ENCODE data around the gene GRAMD2A. TPM values are rescaled to one million over a fixed set of nuclear protein-coding genes. Genes with fewer than 3 reads are reported as not detected.

GRAMD2A gene
- total RNA-seq, 4 donors from 2014 or later, result 0.39 to 0.64 TPM; not detected in 2

DNA sequence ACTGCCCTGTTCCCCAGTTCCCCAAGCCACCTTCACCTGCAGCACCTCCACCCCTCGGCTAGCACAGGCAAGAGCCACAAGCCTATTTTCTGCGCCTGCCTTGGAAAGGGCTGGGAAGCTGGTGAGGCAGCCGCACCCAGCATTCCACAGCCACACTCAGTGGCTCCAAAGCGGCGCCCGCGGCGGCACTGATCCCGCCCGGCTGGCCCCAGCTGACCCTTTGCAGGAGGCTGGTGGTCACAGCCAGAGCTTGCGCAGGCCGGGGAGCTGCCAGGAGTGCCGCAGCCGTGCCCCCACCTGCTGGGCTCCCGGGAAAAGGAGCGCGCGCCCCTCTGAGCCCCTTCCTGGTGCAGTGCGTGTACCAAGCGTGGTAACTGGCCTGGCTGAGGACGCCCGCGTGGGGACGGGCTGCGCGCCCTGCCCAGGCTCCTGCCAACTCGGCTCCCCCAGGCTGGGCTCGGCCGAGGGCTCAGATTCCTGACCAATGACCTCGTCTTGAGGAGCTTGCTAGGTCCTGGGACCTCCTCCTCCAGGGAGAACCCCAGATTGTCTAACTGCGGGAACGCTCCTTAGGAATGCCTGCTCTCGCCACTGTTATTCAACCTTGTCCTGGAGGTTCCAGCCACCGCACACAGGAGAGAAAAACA, 13.3 kb downstream of the GRAMD2A start:
- WGBS, 2 donors (ENCODE audit: low coverage in 1 of 2), result 0% methylated on average over 1 to 5 of the region's 34 CpGs
- H3K4me1 ChIP-seq, result peaks cover 0 to 20% (median 9%) of the 10 kb centered on the region in 3 donors
- H3K36me3 ChIP-seq, result no peaks in the 10 kb centered on the region
- no peaks in the 10 kb centered on the region for H3K9me3 ChIP-seq
- peak; percentile 54 for ATAC-seq
- H3K27me3 ChIP-seq, result peaks cover 51% of the 10 kb centered on the region
- H3K4me3 ChIP-seq, result peak overlapping the region in 1 of 2 donors; percentile 42
- no peak overlapping the region for H3K27ac ChIP-seq
- TF ChIP-seq POLR2AphosphoS5 (IDR thresholded peaks at IDR 0.05), result no peak
- TF ChIP-seq, protein P1, sequence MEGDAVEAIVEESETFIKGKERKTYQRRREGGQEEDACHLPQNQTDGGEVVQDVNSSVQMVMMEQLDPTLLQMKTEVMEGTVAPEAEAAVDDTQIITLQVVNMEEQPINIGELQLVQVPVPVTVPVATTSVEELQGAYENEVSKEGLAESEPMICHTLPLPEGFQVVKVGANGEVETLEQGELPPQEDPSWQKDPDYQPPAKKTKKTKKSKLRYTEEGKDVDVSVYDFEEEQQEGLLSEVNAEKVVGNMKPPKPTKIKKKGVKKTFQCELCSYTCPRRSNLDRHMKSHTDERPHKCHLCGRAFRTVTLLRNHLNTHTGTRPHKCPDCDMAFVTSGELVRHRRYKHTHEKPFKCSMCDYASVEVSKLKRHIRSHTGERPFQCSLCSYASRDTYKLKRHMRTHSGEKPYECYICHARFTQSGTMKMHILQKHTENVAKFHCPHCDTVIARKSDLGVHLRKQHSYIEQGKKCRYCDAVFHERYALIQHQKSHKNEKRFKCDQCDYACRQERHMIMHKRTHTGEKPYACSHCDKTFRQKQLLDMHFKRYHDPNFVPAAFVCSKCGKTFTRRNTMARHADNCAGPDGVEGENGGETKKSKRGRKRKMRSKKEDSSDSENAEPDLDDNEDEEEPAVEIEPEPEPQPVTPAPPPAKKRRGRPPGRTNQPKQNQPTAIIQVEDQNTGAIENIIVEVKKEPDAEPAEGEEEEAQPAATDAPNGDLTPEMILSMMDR (IDR thresholded peaks at IDR 0.05), result no peak
- TF ChIP-seq POLR2A (IDR thresholded peaks at IDR 0.05), result no peak
- TF ChIP-seq EP300 (IDR thresholded peaks at IDR 0.05), result no peak

DNA sequence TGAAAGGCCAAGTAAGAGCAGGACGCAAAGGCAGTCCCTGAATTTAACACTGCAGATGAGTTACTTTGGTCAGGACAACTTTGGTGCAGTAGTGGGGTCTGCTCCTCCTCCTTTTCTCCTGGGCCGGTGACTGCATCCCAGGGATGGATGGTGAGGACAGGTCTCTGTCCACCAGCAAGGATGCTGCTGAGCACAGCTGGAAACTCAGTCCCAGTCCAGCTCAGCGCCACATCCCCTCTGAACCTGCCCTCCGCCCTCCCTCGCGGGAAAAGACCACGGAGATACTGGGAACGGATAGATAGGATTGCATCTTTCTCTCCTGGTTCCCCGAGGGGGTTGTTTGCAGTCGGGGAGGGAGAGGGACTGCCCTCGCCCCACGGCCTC, 13.8 kb downstream of the GRAMD2A start:
- no peak for ATAC-seq
- no peaks in the 10 kb centered on the region for H3K36me3 ChIP-seq
- TF ChIP-seq, protein P1 (IDR thresholded peaks at IDR 0.05), result no peak
- TF ChIP-seq EP300 (IDR thresholded peaks at IDR 0.05), result no peak
- no peak for TF ChIP-seq POLR2A (IDR thresholded peaks at IDR 0.05)
- TF ChIP-seq POLR2AphosphoS5 (IDR thresholded peaks at IDR 0.05), result no peak
- H3K27ac ChIP-seq, result no peak overlapping the region
- 64 to 80% methylated on average over 2 of the region's 12 CpGs for WGBS, 2 donors (ENCODE audit: low coverage in 1 of 2)
- peaks cover 0 to 22% (median 9%) of the 10 kb centered on the region in 3 donors for H3K4me1 ChIP-seq
- peak overlapping the region in 1 of 2 donors; percentile 42 for H3K4me3 ChIP-seq
- H3K9me3 ChIP-seq, result no peaks in the 10 kb centered on the region
- peaks cover 56% of the 10 kb centered on the region for H3K27me3 ChIP-seq

DNA sequence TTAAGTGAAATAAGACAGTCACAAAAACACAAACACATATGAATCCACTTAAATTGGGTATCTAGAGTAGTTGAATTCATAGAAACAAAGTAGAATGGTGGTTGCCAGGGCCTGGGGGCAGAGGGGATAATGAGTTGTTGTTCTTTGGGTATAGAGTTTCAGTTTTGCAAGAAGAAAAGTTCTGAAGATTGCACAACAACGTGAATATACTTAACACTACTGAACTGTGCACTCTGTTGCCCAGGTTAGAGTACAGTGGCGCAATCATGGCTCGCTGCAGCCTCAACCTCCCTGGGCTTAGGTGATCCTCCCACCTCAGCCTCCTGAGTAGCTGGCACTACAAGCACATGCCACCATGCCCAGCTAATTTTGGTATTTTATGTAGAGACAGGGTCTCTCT, 14.9 kb downstream of the GRAMD2A start:
- Histone ChIP-seq H3K4me3 (no peak overlapping the region), H3K4me1 (peaks cover 0 to 22% (median 9%) of the 10 kb centered on the region in 3 donors), H3K36me3 (no peaks in the 10 kb centered on the region), H3K9me3 (no peaks in the 10 kb centered on the region), H3K27ac (no peak overlapping the region), H3K27me3 (peaks cover 61% of the 10 kb centered on the region)
- WGBS, 2 donors (ENCODE audit: low coverage in 1 of 2), result 90 to 97% methylated on average over 2 to 3 of the region's 3 CpGs
- no peak for ATAC-seq
- no peak for TF ChIP-seq POLR2A (IDR thresholded peaks at IDR 0.05)
- TF ChIP-seq, protein P1 (IDR thresholded peaks at IDR 0.05), result no peak
- no peak for TF ChIP-seq POLR2AphosphoS5 (IDR thresholded peaks at IDR 0.05)
- TF ChIP-seq EP300 (IDR thresholded peaks at IDR 0.05), result no peak

DNA sequence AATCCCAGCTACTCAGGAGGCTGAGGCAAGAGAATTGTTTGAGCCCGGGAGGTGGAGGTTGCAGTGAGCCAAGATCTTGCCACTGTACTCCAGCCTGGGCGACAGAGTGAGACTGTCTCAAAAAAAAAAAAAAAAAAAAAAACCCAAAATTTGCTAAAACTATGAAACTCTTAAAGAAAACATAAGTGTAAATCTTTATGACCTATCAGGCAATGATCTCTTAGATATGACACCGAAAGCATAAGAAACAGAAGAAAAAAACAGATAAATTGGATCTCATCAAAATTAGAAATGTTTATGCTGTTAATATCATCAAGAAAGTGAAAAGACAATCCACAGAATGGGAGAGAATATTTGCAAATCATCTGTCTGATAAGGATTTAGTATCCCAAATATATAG, 15.3 kb downstream of the GRAMD2A start:
- Histone ChIP-seq H3K4me1 (peaks cover 0 to 22% (median 9%) of the 10 kb centered on the region in 3 donors), H3K36me3 (no peaks in the 10 kb centered on the region), H3K27me3 (peaks cover 57% of the 10 kb centered on the region), H3K4me3 (no peak overlapping the region), H3K9me3 (no peaks in the 10 kb centered on the region), H3K27ac (no peak overlapping the region)
- WGBS, 2 donors (ENCODE audit: low coverage in 1 of 2), result 96% methylated on average over 3 of the region's 3 CpGs; no CpG with 5 or more reads in 1 of the 2 donors
- TF ChIP-seq EP300 (IDR thresholded peaks at IDR 0.05), result no peak
- TF ChIP-seq POLR2AphosphoS5 (IDR thresholded peaks at IDR 0.05), result no peak
- no peak for TF ChIP-seq POLR2A (IDR thresholded peaks at IDR 0.05)
- TF ChIP-seq, protein P1 (IDR thresholded peaks at IDR 0.05), result no peak
- no peak for ATAC-seq

DNA sequence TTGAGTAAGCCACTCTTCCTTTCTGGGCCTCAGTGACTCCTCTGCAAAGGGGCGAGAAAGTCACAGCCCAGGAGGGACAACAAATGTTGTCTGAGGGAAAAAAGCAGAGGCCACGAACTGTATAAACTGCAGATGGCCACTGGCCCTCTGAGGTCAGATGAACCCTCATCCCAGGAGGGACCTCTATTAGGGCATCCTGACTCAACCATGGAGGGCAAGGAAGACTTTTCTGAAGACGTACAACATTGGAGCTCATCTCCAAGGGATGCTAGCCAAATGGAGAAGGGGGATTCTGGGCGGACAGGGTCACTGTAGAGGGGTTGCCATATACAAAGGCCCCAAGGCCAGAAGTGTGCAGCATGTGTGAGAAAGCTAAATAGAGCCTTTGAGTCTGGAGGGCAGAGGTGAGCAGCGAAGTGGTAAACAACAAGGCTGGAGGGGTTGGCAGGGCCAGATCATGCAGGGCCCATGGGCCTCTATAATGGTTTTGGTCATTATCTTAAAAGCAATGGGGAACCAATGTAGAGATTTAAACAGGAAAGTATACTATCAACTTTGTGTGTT, 16.7 kb downstream of the GRAMD2A start:
- Histone ChIP-seq H3K27me3 (peaks cover 56% of the 10 kb centered on the region), H3K27ac (peak overlapping the region in 1 of 4 donors; percentile 57), H3K4me1 (peaks cover 0 to 22% (median 9%) of the 10 kb centered on the region in 3 donors), H3K4me3 (no peak overlapping the region), H3K9me3 (no peaks in the 10 kb centered on the region), H3K36me3 (no peaks in the 10 kb centered on the region)
- 89 to 90% methylated on average over 3 to 4 of the region's 5 CpGs for WGBS, 2 donors (ENCODE audit: low coverage in 1 of 2)
- ATAC-seq, result no peak
- TF ChIP-seq POLR2A (IDR thresholded peaks at IDR 0.05), result no peak
- TF ChIP-seq EP300 (IDR thresholded peaks at IDR 0.05), result no peak
- TF ChIP-seq, protein P1 (IDR thresholded peaks at IDR 0.05), result no peak
- no peak for TF ChIP-seq POLR2AphosphoS5 (IDR thresholded peaks at IDR 0.05)
